ENCODE results near the gene TRIM71.
A peak's percentile ranks its signal among the peaks of the same experiment; 100 is the strongest.
"Not testable (repeated sequence)": the region's sequence is repeated elsewhere in the genome, so short reads cannot be mapped to it uniquely, and the experiment has no call there.

TRIM71 gene

GRCh38 chr3:32940726-32941125 lies 122.9 kb downstream of the TRIM71 start:
- DNase-seq, result no peak

GRCh38 chr3:32945136-32945535 lies 127.3 kb downstream of the TRIM71 start:
- peak; percentile 1 for DNase-seq

DNA sequence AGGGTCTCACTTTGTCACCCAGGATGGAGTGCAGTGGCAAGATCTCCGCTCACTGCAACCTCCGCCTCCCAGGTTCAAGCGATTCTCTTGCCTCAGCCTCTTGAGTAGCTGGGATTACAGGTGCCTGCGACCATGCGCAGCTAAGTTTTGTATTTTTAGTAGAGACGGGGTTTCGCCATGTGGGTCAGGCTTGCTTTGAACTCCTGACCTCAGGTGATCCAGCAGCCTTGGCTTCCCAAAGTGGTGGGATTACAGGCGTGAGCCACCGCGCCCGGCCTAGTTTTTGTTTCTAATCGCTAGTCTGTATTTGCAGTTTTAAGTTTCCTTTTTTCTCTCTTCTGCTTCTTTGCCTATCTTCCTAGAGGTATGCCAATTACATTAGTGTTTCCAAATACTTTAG lies 127.8 kb downstream of the TRIM71 start:
- DNase-seq, result not testable (repeated sequence)

DNA sequence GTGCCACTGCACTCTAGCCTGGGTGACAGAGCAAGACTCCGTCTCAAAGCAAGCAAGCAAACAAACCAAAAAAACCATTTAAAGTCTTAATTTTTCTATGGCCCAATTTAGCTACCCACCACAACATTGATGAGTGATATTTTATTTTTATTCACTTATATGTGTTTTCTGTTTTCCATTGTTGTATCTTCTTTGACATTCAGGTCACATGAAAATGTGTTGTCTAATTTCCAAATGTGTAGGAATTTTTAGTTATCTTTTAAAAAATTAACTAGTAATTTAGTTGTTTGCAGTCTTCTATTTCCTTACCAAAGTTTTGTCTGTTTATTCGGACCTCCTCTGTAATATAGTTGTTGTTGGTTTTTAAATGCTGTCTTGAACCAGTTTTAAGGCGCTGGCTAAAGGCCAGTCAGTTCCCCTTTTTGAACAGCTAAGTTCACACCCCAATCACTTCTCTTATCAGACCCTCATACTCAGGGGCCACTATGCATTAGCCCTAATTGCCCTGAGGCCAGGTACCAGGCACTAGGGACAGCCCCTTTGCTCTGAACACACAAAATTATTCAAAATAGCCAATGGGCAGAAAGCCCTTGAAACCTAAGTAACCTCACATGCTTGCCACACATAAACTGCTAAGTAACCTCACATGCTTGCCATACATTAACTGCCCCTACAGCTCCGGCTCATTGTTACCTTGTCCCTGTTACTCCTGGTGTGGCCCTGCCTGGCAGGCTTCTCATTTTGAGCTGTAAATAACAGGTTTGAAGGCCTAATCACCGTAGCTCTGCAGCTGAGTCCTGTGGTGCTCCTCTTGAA lies 129.4 kb downstream of the TRIM71 start:
- DNase-seq, result no peak

Data from NCI-H82 (cell line).